Activated T-cell treated with anti-CD3 and anti-CD28 coated beads for 1 hour (primary cell): ENCODE data around the gene FCHO2.
"Not testable (repeated sequence)": the region's sequence is repeated elsewhere in the genome, so short reads cannot be mapped to it uniquely, and the experiment has no call there.

Experiments used
- DNase-seq: peaks from one replicate; pipeline ENCODE4 v3.0.0-alpha.2; 2020; ENCODE audit warnings: low read depth

The FCHO2 gene

DNA sequence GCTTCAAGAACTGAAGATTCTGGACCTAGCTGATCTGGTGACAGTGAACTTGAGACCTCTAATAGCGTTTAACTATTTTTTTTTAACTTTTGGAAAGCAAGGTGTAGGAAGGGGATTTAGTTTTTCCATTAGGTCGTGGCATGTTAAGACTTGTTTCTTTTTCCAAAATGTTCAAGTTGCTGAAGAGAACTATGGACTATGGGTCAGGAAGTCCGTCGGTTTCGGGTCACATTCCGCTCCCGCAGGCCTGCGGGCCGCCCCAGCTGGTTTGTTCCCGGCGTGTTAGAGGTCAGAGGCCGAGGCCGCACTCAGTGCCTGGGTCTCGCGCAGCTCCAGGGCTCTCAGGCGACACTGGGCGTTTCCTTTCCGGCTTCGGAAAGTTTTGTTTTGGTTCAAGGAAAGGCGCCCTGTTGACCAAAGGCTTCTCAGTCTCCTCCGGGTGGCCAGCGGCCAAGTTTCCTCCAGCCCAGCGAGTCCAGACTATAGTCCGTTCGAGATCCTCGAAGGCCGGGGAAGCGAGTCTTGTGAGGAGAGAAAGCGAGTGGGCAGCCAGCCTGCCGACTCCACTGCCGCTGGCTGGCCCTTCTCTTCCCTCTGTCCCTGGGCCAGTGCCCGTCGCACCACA is 586 bp upstream of the FCHO2 start:
- peak; percentile 10 for DNase-seq

DNA sequence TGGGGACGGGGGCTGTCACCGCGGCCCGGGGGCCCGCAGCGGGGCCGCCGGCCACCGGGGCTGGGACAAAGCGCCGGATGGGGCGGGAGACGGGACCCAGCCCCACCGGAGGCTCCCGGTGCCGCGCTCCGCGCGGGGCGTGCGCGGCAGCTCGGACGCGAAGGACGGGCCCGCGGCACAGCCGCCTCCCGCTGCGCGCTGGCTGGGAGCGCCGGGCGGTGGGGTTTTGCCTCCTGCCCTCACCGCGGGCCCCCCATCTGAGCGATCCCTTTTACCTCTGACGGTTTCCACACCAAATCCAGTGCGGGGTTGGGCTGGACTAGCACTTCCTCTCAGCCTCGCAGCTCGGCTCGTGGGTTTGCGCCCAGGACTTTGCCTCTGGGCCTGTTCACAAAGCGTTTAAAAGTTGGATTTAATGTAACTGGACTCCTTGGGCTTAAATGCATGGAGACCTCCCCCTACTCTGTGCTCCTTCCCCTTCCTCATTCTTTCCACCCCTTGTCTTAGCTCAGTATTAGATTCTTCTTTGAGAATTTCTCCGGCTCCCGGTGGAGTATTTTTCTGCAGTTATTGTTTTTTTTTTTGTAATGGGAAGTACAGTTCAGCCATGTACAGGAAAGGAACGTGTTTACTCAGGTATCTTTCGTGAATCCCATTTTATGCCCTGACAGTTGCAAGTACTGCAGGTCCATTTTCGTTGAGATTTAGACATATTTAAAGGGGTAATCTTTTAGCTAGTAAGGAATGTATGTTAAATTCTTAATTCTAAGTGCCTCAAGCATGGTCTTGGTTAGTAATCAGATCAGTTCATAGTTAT is 691 bp downstream of the FCHO2 start:
- peak; percentile 16 for DNase-seq

DNA sequence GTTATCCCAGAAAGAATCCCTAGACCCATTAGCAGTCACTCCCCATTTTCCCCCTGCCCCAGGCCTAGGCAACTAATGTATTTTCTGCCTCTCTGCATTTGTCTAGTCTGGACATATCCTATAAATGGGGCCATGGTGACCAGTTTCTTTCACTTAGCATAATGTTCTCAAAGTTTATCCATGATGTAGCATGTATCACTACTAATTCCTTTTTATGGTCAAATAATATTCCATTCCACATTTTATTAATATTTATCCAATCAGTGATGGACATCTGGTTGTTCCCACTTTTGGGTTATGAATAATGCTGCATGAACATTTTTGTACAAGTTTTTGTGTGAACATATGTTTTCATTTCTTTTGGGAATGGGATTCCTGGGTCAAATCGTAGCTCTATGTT is 1.5 kb downstream of the FCHO2 start:
- DNase-seq, result no peak

DNA sequence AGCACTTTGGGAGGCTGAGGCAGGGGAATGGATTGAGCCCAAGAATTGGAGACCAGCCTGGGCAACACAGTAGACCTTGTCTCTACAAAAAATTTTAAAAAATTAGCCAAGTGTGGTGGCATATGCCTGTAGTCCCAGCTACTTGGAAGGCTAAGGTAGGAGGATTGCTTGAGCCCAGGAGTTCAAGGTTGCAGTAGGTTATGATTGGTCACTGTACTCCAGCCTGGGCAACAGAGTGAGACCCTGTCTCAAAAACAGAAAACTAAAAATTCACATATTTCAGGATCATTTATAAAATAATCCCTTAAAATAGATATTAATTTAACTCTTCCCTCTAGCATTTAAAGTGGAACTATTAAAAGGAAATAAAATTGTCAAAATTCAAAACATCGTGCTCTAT is 3.4 kb downstream of the FCHO2 start:
- DNase-seq, result no peak

DNA sequence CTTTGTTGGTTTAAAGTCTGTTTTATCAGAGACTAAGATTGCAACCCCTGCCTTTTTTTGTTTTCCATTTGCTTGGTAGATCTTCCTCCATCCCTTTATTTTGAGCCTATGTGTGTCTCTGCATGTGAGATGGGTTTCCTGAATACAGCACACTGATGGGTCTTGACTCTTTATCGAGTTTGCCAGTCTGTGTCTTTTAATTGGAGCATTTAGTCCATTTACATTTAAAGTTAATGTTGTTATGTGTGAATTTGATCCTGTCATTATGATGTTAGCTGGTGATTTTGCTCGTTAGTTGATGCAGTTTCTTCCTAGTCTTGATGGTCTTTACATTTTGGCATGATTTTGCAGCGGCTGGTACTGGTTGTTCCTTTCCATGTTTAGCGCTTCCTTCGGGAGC is 18.6 kb downstream of the FCHO2 start:
- not testable (repeated sequence) for DNase-seq

DNA sequence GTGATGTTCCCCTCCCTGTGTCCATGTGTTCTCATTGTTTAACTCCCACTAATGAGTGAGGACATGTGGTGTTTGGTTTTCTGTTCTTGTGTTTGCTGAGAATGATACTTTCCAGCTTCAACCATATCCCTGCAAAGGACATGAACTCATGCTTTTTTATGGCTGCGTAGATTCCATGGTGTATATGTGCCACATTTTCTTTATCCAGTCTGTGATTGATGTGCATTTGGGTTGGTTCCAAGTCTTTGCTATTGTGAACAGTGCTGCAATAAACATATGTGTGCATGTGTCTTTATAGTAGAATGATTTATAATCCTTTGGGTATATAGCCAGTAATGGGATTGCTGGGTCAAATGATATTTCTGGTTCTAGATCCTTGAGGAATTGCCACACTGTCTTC is 21.0 kb downstream of the FCHO2 start:
- DNase-seq, result not testable (repeated sequence)

DNA sequence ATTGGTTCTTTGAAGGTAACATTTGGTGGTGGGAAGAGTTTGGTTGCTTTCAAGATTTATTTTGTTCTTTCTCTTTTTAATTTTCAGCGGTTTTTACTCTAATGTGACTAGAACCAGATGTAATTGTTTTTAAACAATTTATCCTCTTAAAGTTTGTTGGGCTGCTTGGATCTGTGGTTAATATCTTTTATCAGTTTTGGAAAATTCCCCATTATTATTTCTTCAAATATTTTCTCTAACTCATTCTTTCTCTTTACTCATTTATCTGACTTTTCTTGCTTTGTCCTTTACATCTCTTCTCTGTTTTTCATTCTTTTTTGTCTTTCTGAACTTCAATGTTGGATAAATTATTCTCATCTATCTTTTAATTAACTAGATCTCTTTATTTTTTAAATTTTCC is 29.9 kb downstream of the FCHO2 start:
- no peak for DNase-seq

DNA sequence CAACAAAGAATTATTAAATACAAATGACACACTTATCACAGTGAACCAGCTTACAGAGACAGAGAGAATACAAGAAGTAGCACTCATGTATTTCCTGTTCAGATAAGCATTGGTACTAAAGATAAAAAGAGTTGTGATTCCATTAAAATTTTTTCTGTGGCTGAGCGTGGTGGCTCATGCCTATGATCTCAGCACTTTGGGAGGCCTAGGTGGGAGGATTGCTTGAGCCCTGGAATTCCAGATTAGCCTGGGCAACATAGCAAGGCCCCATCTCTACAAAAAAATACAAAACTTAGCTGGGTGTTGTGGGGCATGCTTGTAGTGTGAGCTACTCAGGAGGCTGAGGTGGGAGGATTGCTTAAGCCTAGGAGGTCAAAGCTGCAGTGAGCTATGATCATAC is 32.9 kb downstream of the FCHO2 start:
- DNase-seq, result no peak

DNA sequence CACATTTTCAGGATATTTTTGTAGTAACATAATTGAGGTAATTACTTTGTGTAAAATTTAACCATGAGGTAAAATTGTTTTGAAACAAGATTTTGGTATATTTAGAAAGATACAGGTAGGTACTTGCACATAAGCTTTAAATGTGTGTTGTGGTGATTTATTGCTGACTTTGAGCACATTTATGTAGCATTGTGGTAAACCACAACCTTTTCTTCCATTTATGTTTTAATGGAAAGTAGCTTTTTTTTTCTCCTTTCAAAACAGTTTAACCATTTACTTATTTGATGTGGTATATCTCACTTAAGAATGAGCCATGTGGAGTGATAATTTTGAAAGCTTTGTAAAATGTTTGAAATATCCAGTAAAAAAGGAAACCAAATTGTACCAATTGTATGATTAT is 35.6 kb downstream of the FCHO2 start:
- no peak for DNase-seq

DNA sequence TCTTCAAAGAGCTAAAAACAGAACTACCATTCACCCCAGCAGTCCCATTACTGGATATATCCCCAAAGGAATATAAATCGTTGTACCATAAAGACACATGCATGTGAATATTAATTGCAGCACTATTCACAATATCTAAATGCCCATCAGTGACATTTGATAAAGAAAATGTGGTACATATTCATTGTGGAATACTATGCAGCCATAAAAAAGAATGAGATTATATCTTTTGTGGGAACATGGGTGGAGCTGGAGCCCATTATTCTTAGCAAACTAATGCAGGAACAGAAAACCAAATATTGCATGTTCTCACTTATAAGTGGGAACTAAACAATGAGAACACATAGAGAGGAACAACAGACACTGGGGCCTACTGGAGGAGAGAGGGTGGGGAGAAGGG is 38.7 kb downstream of the FCHO2 start:
- DNase-seq, result no peak

DNA sequence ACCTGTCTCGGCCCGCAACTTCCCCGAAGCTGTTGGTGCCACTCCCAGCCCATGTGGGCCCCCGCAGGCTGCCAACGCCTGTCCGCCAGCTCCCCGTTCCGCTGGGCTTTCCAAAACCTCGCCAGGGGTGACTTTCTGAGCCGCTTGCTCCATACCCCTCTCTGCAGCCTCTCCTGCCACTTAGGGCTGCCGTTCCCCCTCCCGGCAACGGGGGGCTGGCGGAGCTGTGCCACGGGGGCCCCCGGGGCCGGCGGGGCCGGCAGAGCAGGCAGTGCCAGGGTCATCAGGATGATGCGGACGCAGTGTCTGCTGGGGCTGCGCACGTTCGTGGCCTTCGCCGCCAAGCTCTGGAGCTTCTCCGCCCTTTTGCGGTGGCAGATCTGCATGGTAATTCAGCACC is 40.8 kb downstream of the FCHO2 start:
- DNase-seq, result no peak

DNA sequence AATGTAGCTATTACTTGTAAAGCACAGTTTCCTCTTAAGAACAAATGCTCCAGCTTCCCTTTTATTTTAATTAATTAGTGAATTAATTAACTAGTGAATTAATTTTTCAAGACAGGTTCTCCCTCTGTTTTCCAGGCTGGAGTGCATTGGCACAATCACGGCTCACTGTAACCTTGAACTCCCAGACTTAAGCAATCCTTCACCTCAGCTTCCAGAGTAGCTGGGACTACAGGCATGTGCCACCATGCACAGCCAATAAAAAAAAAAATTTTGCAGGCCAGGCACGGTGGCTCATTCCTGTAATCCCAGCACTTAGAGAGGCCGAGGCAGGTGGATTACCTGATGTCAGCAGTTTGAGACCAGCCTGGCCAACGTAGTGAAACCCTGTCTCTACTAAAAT is 44.1 kb downstream of the FCHO2 start:
- no peak for DNase-seq

DNA sequence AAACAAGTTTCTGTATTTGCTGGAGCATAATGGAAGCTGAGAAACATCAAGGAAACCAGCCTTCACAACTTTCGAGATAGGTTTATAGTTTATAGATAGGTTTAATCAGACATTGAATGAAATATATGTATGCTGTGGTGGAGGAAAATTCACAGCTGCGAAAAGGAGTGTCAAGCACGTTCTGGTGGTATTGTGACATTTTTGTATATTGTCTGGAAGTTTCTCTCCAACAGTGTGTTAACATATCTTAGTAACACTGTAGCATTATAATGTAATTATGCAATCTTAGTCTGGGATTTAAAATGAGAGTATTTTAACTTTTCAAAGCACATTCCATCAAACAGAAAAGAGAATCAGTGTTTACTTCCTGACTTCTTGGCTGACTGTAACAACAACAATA is 50.0 kb downstream of the FCHO2 start:
- DNase-seq, result no peak

DNA sequence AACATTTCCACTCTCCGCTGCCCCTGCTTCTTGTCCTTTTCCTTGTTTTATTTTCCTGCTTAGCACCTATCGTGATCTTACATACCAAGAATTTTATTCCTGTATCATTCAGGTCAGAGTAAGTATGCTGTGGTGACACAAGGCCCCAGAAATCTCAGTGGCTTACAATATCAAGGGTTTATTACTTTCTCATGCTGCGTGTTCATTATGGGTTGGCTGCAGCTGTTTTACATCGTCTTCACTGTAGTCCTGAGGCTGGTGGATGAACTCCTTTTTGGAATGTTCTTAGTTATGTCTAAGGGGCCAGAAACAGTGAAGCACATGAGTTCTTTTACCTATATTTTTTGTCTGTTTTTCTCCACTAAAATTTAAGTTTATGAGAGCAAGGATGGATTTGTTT is 51.2 kb downstream of the FCHO2 start:
- no peak for DNase-seq

DNA sequence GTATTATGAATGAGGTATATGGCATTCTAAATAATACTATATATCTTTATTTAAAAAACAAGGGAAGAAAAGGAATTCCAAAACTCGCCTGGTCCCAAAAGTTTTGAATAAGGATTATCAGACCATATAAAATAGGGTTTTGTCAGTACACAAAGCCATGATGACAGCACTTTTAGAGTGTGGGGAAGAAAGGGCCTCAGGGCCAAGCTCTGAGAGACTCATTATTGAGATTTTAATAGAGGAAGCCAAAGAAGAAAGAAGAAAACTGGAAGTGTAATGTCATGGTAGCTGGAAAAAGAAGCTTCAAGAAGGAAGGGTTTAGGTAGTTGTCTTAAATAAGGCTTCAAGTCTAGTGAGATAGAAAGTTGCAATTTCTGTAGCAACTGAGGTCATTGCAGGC is 53.0 kb downstream of the FCHO2 start:
- DNase-seq, result no peak

DNA sequence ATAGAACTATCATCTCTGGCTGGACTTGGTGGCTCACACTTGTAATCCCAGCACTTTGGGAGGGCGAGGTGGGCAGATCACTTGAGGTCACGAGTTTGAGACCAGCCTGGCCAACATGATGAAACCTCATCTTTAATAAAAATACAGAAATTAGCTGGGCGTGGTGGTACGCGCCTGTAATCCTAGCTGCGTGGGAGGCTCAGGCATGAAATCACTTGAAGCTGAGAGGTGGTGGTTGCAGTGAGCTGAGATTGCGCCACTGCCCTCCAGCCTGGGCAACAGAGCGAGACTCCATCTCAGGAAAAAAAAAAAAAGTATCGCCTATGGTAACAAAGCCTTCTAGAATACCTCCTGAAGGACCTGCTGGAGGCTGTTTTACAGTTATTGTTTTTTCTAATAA is 55.8 kb downstream of the FCHO2 start:
- not testable (repeated sequence) for DNase-seq

DNA sequence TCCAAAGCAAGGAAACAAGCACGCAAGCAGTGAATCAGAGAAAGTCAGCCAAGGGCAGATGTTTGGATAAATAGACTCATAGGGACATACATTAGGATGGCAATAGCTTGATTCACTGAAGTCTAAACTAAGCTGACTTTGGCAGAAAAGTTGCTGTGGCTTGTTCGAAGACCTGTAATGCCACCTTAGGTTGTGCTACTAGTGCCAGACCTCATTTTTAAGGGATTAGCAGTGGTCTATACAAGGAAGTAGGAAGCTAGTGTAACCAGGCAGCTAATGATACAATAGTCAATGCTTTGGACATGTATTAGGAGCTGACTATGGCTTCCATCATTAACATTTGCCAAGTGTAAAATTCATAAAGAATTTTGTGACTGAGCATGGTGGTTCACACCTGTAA is 63.1 kb downstream of the FCHO2 start:
- no peak for DNase-seq

DNA sequence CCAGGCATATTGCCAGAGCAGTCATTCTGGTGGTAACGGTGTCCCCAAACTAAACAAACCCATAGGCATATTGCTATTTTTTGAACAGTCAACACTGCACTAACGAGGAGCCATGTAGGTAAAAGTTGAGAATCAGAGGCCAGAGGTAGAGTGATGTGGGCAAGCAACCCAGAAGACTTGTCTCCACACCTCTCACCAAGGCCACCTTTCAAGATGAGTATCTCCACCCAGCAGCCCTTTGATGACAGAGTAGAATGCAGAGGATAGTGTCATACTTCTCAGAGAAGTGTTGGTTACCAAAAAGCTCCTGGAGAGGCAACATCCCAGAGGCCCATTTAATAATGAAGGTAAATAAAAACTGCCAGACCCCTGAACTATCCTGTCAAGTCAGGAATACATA is 63.9 kb downstream of the FCHO2 start:
- no peak for DNase-seq

DNA sequence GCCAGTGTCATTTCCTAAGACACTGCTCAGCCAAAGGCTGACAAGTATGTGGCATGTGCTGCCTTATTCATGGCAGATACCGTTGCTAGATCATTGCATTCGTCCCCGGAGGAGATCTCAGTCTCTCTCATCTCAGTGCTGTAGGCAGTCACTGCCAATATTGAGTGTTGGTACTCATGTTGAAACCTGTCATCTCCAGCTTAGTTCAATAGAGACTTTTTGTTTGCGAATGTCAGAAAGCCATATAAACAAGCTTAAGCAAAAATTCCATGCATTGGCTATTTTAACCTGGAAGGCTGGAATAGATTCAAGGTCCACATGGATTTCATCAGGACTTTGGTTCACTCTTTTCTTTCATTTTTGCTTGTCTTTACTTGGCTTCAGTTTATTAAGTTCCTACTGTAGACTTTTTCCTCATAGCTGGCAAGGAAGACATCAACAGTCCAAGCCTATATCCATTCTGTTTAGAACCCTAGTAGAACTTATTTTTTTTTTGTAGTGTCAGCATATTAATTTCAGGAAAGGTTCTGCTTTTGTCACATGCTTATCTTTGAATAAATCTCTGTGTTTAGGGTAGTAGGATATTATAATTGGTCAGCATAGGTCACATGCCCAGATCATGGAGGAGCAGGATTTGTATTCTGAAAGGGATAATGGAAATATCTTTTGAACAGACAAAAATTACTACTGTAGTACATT is 66.8 kb downstream of the FCHO2 start:
- DNase-seq, result no peak

DNA sequence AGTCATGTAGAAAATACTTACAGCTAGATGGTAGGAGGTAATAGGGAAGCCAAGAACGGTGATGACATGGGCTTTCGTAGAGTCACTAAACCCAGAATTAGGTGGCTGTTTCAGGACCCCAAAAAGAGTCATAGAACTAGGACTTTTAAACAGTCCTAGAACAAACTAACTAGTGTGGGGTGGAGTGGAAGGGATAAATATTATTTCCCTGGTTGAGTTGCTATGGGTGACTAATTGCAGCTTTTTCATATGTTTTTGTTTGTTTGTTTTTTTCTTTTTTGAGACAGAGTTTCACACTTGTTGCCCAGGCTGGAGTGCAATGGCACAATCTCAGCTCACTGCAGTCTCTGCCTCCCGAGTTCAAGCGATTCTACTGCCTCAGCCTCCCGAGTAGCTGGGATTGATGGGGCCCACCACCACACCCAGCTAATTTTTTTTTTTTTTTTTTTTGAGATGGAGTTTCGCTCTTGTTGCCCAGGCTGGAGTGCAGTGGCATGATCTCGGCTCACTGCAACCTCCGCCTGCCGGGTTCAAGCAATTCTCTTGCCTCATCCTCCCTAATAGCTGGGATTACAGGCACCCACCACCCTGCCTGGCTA is 69.2 kb downstream of the FCHO2 start:
- not testable (repeated sequence) for DNase-seq

DNA sequence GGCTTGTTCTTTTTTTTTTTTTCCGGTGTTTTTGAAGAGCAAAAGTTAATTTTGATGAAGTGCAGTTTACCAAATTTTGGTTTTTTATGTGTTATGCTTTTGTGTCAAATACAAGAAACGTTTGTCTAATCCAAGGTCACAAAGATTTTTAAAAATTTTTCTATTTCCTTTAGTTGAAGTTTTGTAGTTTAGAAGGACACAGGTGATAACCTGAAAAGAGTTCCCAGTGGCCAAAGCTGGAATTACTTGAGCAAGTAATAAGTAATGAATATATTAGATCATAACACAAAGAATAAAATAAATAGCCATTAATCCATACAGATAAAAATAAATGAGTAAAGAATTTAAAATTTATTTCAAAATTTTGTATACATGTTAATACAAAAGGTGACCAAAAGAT is 71.5 kb downstream of the FCHO2 start:
- no peak for DNase-seq

DNA sequence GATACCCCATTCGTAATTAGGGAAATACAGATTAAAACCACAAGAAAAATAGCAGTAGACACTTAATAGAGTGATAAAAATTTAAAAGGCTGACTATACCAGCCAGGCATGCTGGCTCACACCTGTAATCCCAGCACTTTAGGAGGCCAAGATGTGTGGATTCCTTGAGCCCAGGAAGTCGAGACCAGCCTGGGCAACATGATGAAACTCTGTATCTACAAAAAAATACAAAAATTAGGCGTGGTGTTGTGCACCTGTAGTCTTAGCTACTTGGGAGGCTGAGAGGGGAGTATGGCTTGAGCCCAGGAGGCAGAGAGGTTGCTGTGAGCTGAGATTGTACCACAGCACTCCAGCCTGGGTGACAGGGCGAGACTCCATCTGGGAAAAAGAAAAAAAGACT is 72.0 kb downstream of the FCHO2 start:
- DNase-seq, result no peak
